GM12878 (cell line): ENCODE results near the gene NFIX. TPM values are rescaled to one million over a fixed set of nuclear protein-coding genes. Genes with fewer than 3 reads are reported as not detected.

Experiments
- BACH1 ChIP-seq: fragments of 450-650 bp; IDR thresholded peaks from 2 replicates; pipeline ENCODE4 v1.6.1; 2017; ENCODE audit warnings: mild to moderate bottlenecking, borderline replicate concordance
- BHLHE40 ChIP-seq, 2 experiments: fragments of 450-650 bp in 1 of 2; IDR thresholded peaks; 2 replicates each; pipeline ENCODE4 v1.6.1; 2011 to 2017; ENCODE audit warnings: low read depth in 2 of 2, borderline replicate concordance in 1 of 2, improper control_type of control experiment in 1 of 2, low read length in 1 of 2, mild to moderate bottlenecking in 1 of 2
- CHD1 ChIP-seq: IDR thresholded peaks from 2 replicates; pipeline ENCODE4 v1.6.1; 2012; ENCODE audit warnings: low read depth, low read length, improper control_type of control experiment
- CREB1 ChIP-seq: IDR thresholded peaks from 2 replicates; pipeline ENCODE4 v1.6.1; 2012; ENCODE audit warnings: low read depth, mild to moderate bottlenecking, inconsistent platforms
- HCFC1 ChIP-seq: fragments of 150-350 bp; IDR thresholded peaks from 2 replicates; pipeline ENCODE4 v1.6.1; 2014; ENCODE audit warnings: low read length
- IRF4 ChIP-seq: IDR thresholded peaks from 2 replicates; pipeline ENCODE4 v1.6.1; 2011; ENCODE audit warnings: low read depth, low read length
- JUND ChIP-seq: IDR thresholded peaks from 2 replicates; pipeline ENCODE4 v1.6.1; 2012; ENCODE audit warnings: low read depth, mild to moderate bottlenecking, low read length, improper control_type of control experiment, moderate library complexity
- MEF2B ChIP-seq: fragments of 450-650 bp; IDR thresholded peaks from 2 replicates; pipeline ENCODE4 v1.6.1; 2018; ENCODE audit warnings: mild to moderate bottlenecking, moderate library complexity; ENCODE audit not compliant: partially characterized antibody, poor library complexity, severe bottlenecking
- NR2F1 ChIP-seq: fragments of 450-650 bp; conservative IDR thresholded peaks from 2 replicates; pipeline ENCODE4 v1.6.1; 2017; ENCODE audit warnings: mild to moderate bottlenecking
- PAX5 ChIP-seq: IDR thresholded peaks from 2 replicates; pipeline ENCODE4 v1.6.1; 2011; ENCODE audit warnings: low read depth, low read length, borderline replicate concordance
- PML ChIP-seq: IDR thresholded peaks from 2 replicates; pipeline ENCODE4 v1.6.1; 2012; ENCODE audit warnings: low read length, inconsistent platforms
- POU2F2 ChIP-seq: IDR thresholded peaks from 3 replicates; pipeline ENCODE4 v1.6.1; 2011; ENCODE audit warnings: low read depth, mild to moderate bottlenecking, low read length, borderline replicate concordance
- SIX5 ChIP-seq: IDR thresholded peaks from 2 replicates; pipeline ENCODE4 v1.6.1; 2011; ENCODE audit warnings: mild to moderate bottlenecking, low read depth, low read length, moderate library complexity; ENCODE audit not compliant: severe bottlenecking
- SP1 ChIP-seq: IDR thresholded peaks from one replicate; pipeline ENCODE4 v1.6.1; 2011; ENCODE audit warnings: low read depth, low read length
- SRF ChIP-seq, 2 experiments: IDR thresholded peaks; 2 replicates each; pipeline ENCODE4 v1.6.1; 2011; ENCODE audit warnings: low read depth in 2 of 2, low read length in 2 of 2, mild to moderate bottlenecking in 1 of 2, moderate library complexity in 1 of 2
- STAT3 ChIP-seq: IDR thresholded peaks from 2 replicates; pipeline ENCODE4 v1.6.1; 2011; ENCODE audit warnings: low read depth, low read length, improper control_type of control experiment
- TCF12 ChIP-seq: IDR thresholded peaks from 2 replicates; pipeline ENCODE4 v1.6.1; 2011; ENCODE audit warnings: low read depth, mild to moderate bottlenecking, low read length
- YY1 ChIP-seq: IDR thresholded peaks from 2 replicates; pipeline ENCODE4 v1.6.1; 2011; ENCODE audit warnings: low read depth, mild to moderate bottlenecking, low read length
- polyA plus RNA-seq, 11 experiments: library from polyadenylated mRNA; depleted of rRNA in 4 of 11; unstranded in 6 of 11; stranded (reverse) in 5 of 11; fragments of >200 nt; fragmentation: Nextera tagmentation in 4 of 11; fragmentation: Illumina TruSeq in 1 of 11; extraction: Ambion mirVana in 4 of 11; extraction: Trizol in 1 of 11; gene quantifications; 1 replicate in 1 of 11; 2 replicates in 10 of 11; pipeline versions ENCODE4 v1.2.1 to v1.2.3, GENCODE V29; 2011 to 2016; ENCODE audit warnings: inconsistent platforms in 2 of 11, missing spikeins in 2 of 11, low read depth in 1 of 11
- total RNA-seq, 4 experiments: library from RNA; depleted of rRNA in 3 of 4; stranded (reverse); fragments of >200 nt in 3 of 4; fragmentation: Illumina TruSeq in 1 of 4; extraction: Trizol in 1 of 4; gene quantifications; 2 replicates each; pipeline versions ENCODE4 v1.2.1 to v1.2.3, GENCODE V29; 2013 to 2021
- TF ChIP-seq, protein P1 (sequence below): fragments of 450-650 bp; IDR thresholded peaks from 2 replicates; pipeline ENCODE4 v1.6.1; 2017; ENCODE audit warnings: mild to moderate bottlenecking, moderate library complexity
- TF ChIP-seq, protein P2 (sequence below), 3 experiments: IDR thresholded peaks in 2 of 3; conservative IDR thresholded peaks in 1 of 3; 2 replicates each; pipeline ENCODE4 v1.5.1; 2011; ENCODE audit warnings: low read depth in 3 of 3, low read length in 3 of 3, mild to moderate bottlenecking in 3 of 3, control low read depth in 2 of 3, moderate library complexity in 2 of 3, inconsistent platforms in 1 of 3, mixed read lengths in 1 of 3; ENCODE audit not compliant: control insufficient read depth in 2 of 3, insufficient read depth in 1 of 3; ENCODE audit errors: extremely low read depth in 1 of 3
- TF ChIP-seq, protein P3 (sequence below): fragments of 450-650 bp; IDR thresholded peaks from 2 replicates; pipeline ENCODE4 v1.6.1; 2016; ENCODE audit warnings: mild to moderate bottlenecking, moderate library complexity, borderline replicate concordance

NFIX gene
- total and polyA plus RNA-seq, 10 of the 15 experiments (the other 5 are each of a cell fraction or from before 2014, with no cell fraction given): 0.02 to 2.2 (median 0.28) TPM

DNA sequence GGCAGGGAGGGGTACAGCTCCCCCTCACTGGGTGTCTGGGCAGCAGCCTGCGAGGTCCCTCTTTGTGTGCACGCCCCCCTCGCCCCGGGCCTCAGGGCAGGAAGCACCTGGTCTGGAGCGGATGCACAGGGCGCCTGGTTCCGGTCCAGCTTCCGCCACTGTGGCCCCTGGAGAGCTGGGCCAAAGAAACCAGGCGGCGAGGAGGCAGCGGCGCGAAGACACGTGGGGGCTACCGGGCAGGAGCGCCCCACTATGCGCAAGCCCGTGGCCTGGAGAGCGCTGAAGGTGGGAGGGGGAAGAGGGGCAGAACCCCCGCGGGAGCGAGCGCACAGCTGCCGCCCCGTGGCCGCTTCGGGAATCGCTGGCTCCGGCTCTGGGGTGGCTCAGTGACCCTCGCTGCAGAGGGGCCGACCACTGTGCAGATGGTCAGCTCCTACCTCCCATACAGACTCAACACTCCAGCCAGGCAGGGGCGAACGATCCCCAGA is 109.1 kb downstream of the NFIX start (continued):
- TF ChIP-seq, protein P1, sequence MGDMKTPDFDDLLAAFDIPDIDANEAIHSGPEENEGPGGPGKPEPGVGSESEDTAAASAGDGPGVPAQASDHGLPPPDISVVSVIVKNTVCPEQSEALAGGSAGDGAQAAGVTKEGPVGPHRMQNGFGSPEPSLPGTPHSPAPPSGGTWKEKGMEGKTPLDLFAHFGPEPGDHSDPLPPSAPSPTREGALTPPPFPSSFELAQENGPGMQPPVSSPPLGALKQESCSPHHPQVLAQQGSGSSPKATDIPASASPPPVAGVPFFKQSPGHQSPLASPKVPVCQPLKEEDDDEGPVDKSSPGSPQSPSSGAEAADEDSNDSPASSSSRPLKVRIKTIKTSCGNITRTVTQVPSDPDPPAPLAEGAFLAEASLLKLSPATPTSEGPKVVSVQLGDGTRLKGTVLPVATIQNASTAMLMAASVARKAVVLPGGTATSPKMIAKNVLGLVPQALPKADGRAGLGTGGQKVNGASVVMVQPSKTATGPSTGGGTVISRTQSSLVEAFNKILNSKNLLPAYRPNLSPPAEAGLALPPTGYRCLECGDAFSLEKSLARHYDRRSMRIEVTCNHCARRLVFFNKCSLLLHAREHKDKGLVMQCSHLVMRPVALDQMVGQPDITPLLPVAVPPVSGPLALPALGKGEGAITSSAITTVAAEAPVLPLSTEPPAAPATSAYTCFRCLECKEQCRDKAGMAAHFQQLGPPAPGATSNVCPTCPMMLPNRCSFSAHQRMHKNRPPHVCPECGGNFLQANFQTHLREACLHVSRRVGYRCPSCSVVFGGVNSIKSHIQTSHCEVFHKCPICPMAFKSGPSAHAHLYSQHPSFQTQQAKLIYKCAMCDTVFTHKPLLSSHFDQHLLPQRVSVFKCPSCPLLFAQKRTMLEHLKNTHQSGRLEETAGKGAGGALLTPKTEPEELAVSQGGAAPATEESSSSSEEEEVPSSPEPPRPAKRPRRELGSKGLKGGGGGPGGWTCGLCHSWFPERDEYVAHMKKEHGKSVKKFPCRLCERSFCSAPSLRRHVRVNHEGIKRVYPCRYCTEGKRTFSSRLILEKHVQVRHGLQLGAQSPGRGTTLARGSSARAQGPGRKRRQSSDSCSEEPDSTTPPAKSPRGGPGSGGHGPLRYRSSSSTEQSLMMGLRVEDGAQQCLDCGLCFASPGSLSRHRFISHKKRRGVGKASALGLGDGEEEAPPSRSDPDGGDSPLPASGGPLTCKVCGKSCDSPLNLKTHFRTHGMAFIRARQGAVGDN: peak; percentile 77
- TF ChIP-seq MEF2B: peak; percentile 70
- TF ChIP-seq SRF (IDR thresholded peaks at IDR 0.05; ENCODE audit: low read depth in 2 of 2, low read length in 2 of 2): 0 out of 4 replicates have a peak, but pooled peaks of 1 of the 2 experiments have one; percentile 11
- peak; percentile 41 for TF ChIP-seq SP1
- no peak for TF ChIP-seq PML
- no peak for TF ChIP-seq IRF4
- peak; percentile 69; the same call in 1 of the 2 replicates for TF ChIP-seq BACH1
- peak; percentile 65; the same call in 1 of the 2 replicates for TF ChIP-seq TCF12
- peak; percentile 9; the same call in 1 of the 2 replicates for TF ChIP-seq CREB1
- peak; percentile 69 for TF ChIP-seq YY1
- TF ChIP-seq, protein P2, sequence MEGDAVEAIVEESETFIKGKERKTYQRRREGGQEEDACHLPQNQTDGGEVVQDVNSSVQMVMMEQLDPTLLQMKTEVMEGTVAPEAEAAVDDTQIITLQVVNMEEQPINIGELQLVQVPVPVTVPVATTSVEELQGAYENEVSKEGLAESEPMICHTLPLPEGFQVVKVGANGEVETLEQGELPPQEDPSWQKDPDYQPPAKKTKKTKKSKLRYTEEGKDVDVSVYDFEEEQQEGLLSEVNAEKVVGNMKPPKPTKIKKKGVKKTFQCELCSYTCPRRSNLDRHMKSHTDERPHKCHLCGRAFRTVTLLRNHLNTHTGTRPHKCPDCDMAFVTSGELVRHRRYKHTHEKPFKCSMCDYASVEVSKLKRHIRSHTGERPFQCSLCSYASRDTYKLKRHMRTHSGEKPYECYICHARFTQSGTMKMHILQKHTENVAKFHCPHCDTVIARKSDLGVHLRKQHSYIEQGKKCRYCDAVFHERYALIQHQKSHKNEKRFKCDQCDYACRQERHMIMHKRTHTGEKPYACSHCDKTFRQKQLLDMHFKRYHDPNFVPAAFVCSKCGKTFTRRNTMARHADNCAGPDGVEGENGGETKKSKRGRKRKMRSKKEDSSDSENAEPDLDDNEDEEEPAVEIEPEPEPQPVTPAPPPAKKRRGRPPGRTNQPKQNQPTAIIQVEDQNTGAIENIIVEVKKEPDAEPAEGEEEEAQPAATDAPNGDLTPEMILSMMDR (IDR thresholded peaks at IDR 0.05 in 2 of 3, conservative IDR thresholded peaks at IDR 0.05 in 1 of 3; ENCODE audit: control insufficient read depth in 2 of 3, extremely low read depth in 1 of 3, insufficient read depth in 1 of 3, low read depth in 3 of 3, low read length in 3 of 3): peak; percentile 79 to 99 (median 96)
- TF ChIP-seq, protein P3, sequence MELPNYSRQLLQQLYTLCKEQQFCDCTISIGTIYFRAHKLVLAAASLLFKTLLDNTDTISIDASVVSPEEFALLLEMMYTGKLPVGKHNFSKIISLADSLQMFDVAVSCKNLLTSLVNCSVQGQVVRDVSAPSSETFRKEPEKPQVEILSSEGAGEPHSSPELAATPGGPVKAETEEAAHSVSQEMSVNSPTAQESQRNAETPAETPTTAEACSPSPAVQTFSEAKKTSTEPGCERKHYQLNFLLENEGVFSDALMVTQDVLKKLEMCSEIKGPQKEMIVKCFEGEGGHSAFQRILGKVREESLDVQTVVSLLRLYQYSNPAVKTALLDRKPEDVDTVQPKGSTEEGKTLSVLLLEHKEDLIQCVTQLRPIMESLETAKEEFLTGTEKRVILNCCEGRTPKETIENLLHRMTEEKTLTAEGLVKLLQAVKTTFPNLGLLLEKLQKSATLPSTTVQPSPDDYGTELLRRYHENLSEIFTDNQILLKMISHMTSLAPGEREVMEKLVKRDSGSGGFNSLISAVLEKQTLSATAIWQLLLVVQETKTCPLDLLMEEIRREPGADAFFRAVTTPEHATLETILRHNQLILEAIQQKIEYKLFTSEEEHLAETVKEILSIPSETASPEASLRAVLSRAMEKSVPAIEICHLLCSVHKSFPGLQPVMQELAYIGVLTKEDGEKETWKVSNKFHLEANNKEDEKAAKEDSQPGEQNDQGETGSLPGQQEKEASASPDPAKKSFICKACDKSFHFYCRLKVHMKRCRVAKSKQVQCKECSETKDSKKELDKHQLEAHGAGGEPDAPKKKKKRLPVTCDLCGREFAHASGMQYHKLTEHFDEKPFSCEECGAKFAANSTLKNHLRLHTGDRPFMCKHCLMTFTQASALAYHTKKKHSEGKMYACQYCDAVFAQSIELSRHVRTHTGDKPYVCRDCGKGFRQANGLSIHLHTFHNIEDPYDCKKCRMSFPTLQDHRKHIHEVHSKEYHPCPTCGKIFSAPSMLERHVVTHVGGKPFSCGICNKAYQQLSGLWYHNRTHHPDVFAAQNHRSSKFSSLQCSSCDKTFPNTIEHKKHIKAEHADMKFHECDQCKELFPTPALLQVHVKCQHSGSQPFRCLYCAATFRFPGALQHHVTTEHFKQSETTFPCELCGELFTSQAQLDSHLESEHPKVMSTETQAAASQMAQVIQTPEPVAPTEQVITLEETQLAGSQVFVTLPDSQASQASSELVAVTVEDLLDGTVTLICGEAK: peak; percentile 69
- peak; percentile 45; the same call in 1 of the 2 replicates for TF ChIP-seq NR2F1
- no peak for TF ChIP-seq JUND
- TF ChIP-seq POU2F2: peak; percentile 12; the same call in 1 of the 3 replicates
- no peak for TF ChIP-seq STAT3
- no peak for TF ChIP-seq SIX5
- TF ChIP-seq PAX5: peak; percentile 17; the same call in 1 of the 2 replicates
- no peak for TF ChIP-seq CHD1
- peak; percentile 33 to 57; a peak in 1 of 4 replicates for TF ChIP-seq BHLHE40 (IDR thresholded peaks at IDR 0.05; ENCODE audit: borderline replicate concordance in 1 of 2, low read depth in 2 of 2, low read length in 1 of 2)
- peak; percentile 40; the same call in 1 of the 2 replicates for TF ChIP-seq HCFC1
